Measurements from ENCODE around the gene NEK1.
A peak's percentile ranks its signal among the peaks of the same experiment; 100 is the strongest.
"Not testable (repeated sequence)": the region's sequence is repeated elsewhere in the genome, so short reads cannot be mapped to it uniquely, and the experiment has no call there.

NEK1 gene

GRCh38 chr4:169485791-169486742 is 126.3 kb downstream of the NEK1 start:
- peak; percentile 16 for DNase-seq

GRCh38 chr4:169485086-169485485 is 127.3 kb downstream of the NEK1 start:
- DNase-seq, result no peak

GRCh38 chr4:169484485-169484884 is 127.9 kb downstream of the NEK1 start:
- no peak for DNase-seq

- no peak for DNase-seq
Observed at GRCh38 chr4:169464080-169464479, 148.3 kb downstream of the NEK1 start.

- DNase-seq, result no peak
Observed at GRCh38 chr4:169460081-169460480, 152.3 kb downstream of the NEK1 start.

GRCh38 chr4:169458575-169458974 is 153.8 kb downstream of the NEK1 start:
- no peak for DNase-seq

- not testable (repeated sequence) for DNase-seq
Observed at GRCh38 chr4:169452644-169453043, 159.7 kb downstream of the NEK1 start.

- not testable (repeated sequence) for DNase-seq
Observed at GRCh38 chr4:169448935-169449334, 163.4 kb downstream of the NEK1 start.

- no peak for DNase-seq
Observed at GRCh38 chr4:169446824-169447223, 165.6 kb downstream of the NEK1 start.

GRCh38 chr4:169443748-169444147 is 168.6 kb downstream of the NEK1 start:
- no peak for DNase-seq

- DNase-seq, result no peak
Observed at GRCh38 chr4:169440446-169440845, 171.9 kb downstream of the NEK1 start.

- DNase-seq, result no peak
Observed at GRCh38 chr4:169439244-169439643, 173.1 kb downstream of the NEK1 start.

GRCh38 chr4:169438057-169438480 is 174.3 kb downstream of the NEK1 start:
- DNase-seq, result no peak

GRCh38 chr4:169437299-169438047 is 174.9 kb downstream of the NEK1 start:
- no peak for DNase-seq

- no peak for DNase-seq
Observed at GRCh38 chr4:169436734-169437133, 175.6 kb downstream of the NEK1 start.

- DNase-seq, result no peak
Observed at GRCh38 chr4:169428376-169428775, 184.0 kb downstream of the NEK1 start.

- DNase-seq, result not testable (repeated sequence)
Observed at GRCh38 chr4:169427727-169428126, 184.7 kb downstream of the NEK1 start.

GRCh38 chr4:169420291-169420690 is 192.1 kb downstream of the NEK1 start:
- DNase-seq, result no peak

- no peak for DNase-seq
Observed at GRCh38 chr4:169418846-169419245, 193.5 kb downstream of the NEK1 start.

GRCh38 chr4:169417629-169418282 is 194.6 kb downstream of the NEK1 start:
- DNase-seq, result no peak

- DNase-seq, result no peak
Observed at GRCh38 chr4:169416997-169417396, 195.4 kb downstream of the NEK1 start.

- no peak for DNase-seq
Observed at GRCh38 chr4:169416461-169416860, 195.9 kb downstream of the NEK1 start.

- DNase-seq, result no peak
Observed at GRCh38 chr4:169414913-169415312, 197.5 kb downstream of the NEK1 start.

Data from NCI-H1694 treated with DMSO at 0.1 percent for 48 hours (cell line).